KBM-7 (cell line): ENCODE measurements around the gene CR1.
"Not testable (repeated sequence)": the region's sequence is repeated elsewhere in the genome, so short reads cannot be mapped to it uniquely, and the experiment has no call there.

Experiments used
- DNase-seq: peaks from one replicate; pipeline ENCODE4 v3.0.0-alpha.2; 2015
- in situ Hi-C: fragments of 300-500 bp; cut with MboI; formaldehyde crosslinking; loops from 2 replicates; pipeline ENCODE4 v1.14.3; 2020; ENCODE audit warnings: low sequenced_read_pairs, low pct_unique_long_range_greater_than_20kb, mixed read lengths

CR1 gene

GRCh38 chr1:207633699-207634289 is 137.8 kb downstream of the CR1 start:
- in situ Hi-C loops, DNase-seq: not testable (repeated sequence)

GRCh38 chr1:207634293-207634692 is 138.3 kb downstream of the CR1 start:
- DNase-seq, in situ Hi-C loops: not testable (repeated sequence)

GRCh38 chr1:207635569-207636186 is 139.7 kb downstream of the CR1 start:
- peak; percentile 8 for DNase-seq
- in situ Hi-C loops, result not testable (repeated sequence)

GRCh38 chr1:207638487-207639145 is 142.7 kb downstream of the CR1 start:
- in situ Hi-C loops, result not testable (repeated sequence)

GRCh38 chr1:207639362-207639761 is 143.4 kb downstream of the CR1 start:
- in situ Hi-C loops, DNase-seq: not testable (repeated sequence)

More at GRCh38 chr1:207638487-207639145, 142.7 kb downstream of the CR1 start:
- DNase-seq, result not testable (repeated sequence)

GRCh38 chr1:207644166-207644851 is 148.4 kb downstream of the CR1 start:
- in situ Hi-C loops, result no loop called here
- no peak for DNase-seq

GRCh38 chr1:207644852-207645634 is 149.1 kb downstream of the CR1 start, which contains the start of gene CR1L:
Gene CR1L (plus strand): TSS chr1:207645133. CDS start chr1:207645234, 101 bp downstream.
- DNase-seq, result no peak
- in situ Hi-C loops, result no loop called here

GRCh38 chr1:207645635-207646081 is 149.7 kb downstream of the CR1 start:
- DNase-seq, result no peak
- in situ Hi-C loops, result no loop called here

- no peak for DNase-seq
- in situ Hi-C loops, result no loop called here
These were observed 150.2 kb downstream of the CR1 start for GRCh38 chr1:207646171-207646570.

GRCh38 chr1:207646944-207647579 is 151.1 kb downstream of the CR1 start:
- in situ Hi-C loops, result no loop called here
- DNase-seq, result no peak

GRCh38 chr1:207647671-207648333 is 151.8 kb downstream of the CR1 start:
- DNase-seq, result no peak
- in situ Hi-C loops, result no loop called here

GRCh38 chr1:207648334-207649209 is 152.6 kb downstream of the CR1 start:
- DNase-seq, result no peak
- in situ Hi-C loops, result no loop called here

GRCh38 chr1:207649210-207649753 is 153.3 kb downstream of the CR1 start:
- DNase-seq, result no peak
- in situ Hi-C loops, result no loop called here

GRCh38 chr1:207649865-207650580 is 154.1 kb downstream of the CR1 start:
- no peak for DNase-seq
- in situ Hi-C loops, result no loop called here

- no peak for DNase-seq
- in situ Hi-C loops, result no loop called here
These were observed 155.6 kb downstream of the CR1 start for GRCh38 chr1:207651583-207651982.

GRCh38 chr1:207654320-207654719 is 158.4 kb downstream of the CR1 start:
- in situ Hi-C loops, result no loop called here
- DNase-seq, result no peak
